K562 (cell line): ENCODE measurements around the gene SLC38A2. TPM values are rescaled to one million over a fixed set of nuclear protein-coding genes. Genes with fewer than 3 reads are reported as not detected.

Experiments
- ATAC-seq: fragments of 200-7000 bp; cut with Tn5 transposase; 3 replicates; pipeline ENCODE4 v1.9.1; 2020; ENCODE audit warnings: moderate library complexity
- BruUV-seq: library from RNA; stranded (reverse); fragments of 400-500 nt; replicated peaks from 2 replicates; lab custom pipeline; 2021; lab: Mats Ljungman, UMichigan
- CTCF ChIA-PET: fragments of 300-600 bp; formaldehyde crosslinking; extraction: SDS; loops from one replicate; lab custom pipeline; 2021; ENCODE audit warnings: low intra/inter-chr PET ratio; lab: Yijun Ruan, JAX
- POLR2A ChIA-PET: fragments of 300-600, 350-650 bp; sonication (Branson Sonifier 250); formaldehyde crosslinking; extraction: SDS; loops from one replicate; lab custom pipeline; 2021; ENCODE audit warnings: antibody characterized with exemption, inconsistent platforms; lab: Yijun Ruan, JAX
- DNase-seq, 4 experiments: peaks; one replicate each; pipeline versions ENCODE4 v3.0.0 to v3.0.0-alpha.2; 2011 to 2018; ENCODE audit warnings: low spot score in 3 of 4, mixed read lengths in 3 of 4; ENCODE audit errors: extremely low read depth in 1 of 4
- FAIRE-seq: peaks from 2 replicates; lab custom pipeline; 2011; peaks lifted over from hg19 to GRCh38; lab: Jason Lieb, UNC
- H2AFZ ChIP-seq: 2 replicates; pipeline ENCODE4 v1.6.0; 2011; ENCODE audit warnings: low read depth, low read length, control low read depth, inconsistent platforms
- H3K27ac ChIP-seq: fragments of 200-600 bp; 3 replicates; pipeline ENCODE4 v1.8.0; 2011; ENCODE audit warnings: low read depth, mild to moderate bottlenecking, control low read depth, inconsistent platforms, low read length, moderate library complexity, mixed read lengths; ENCODE audit errors: extremely low read depth
- H3K27me3 ChIP-seq, 2 experiments: fragments of 300-600 bp in 1 of 2; 2 replicates in 1 of 2; 3 replicates in 1 of 2; pipeline versions ENCODE4 v1.6.0 to v1.8.0; 2011; ENCODE audit warnings: inconsistent platforms in 2 of 2, low read length in 2 of 2, mild to moderate bottlenecking in 1 of 2, mixed read lengths in 1 of 2, moderate library complexity in 1 of 2; ENCODE audit not compliant: control insufficient read depth in 2 of 2, insufficient read depth in 2 of 2
- H3K36me3 ChIP-seq: fragments of 300-600 bp; 3 replicates; pipeline ENCODE4 v1.8.0; 2011; ENCODE audit warnings: mild to moderate bottlenecking, low read length, inconsistent platforms; ENCODE audit not compliant: control insufficient read depth, insufficient read depth
- H3K4me1 ChIP-seq, 2 experiments: fragments of 200-600 bp in 1 of 2; replicated peaks in 1 of 2; 2 replicates in 1 of 2; 3 replicates in 1 of 2; pipeline versions ENCODE4 v1.5.1 to v1.8.0; 2011; ENCODE audit warnings: inconsistent platforms in 2 of 2, low read length in 2 of 2, mild to moderate bottlenecking in 1 of 2, mixed read lengths in 1 of 2, moderate library complexity in 1 of 2; ENCODE audit not compliant: control insufficient read depth in 2 of 2, insufficient read depth in 2 of 2
- H3K4me2 ChIP-seq: 2 replicates; pipeline ENCODE4 v1.6.1; 2011; ENCODE audit warnings: low read length, control low read depth, inconsistent platforms, mixed read lengths; ENCODE audit not compliant: insufficient read depth
- H3K4me3 ChIP-seq: fragments of 200-600 bp; sonication (generic), shearing (Covaris generic); 2 replicates; pipeline ENCODE4 v1.5.1; 2016; ENCODE audit warnings: control low read depth, inconsistent platforms
- H3K79me2 ChIP-seq: fragments of 200-600 bp; 3 replicates; pipeline ENCODE4 v1.8.0; 2011; ENCODE audit warnings: low read length, inconsistent platforms; ENCODE audit not compliant: control insufficient read depth, insufficient read depth
- H3K9ac ChIP-seq, 2 experiments: 2 replicates each; pipeline versions ENCODE4 v1.6.0 to v1.6.1; 2011; ENCODE audit warnings: low read depth in 2 of 2, low read length in 2 of 2, control low read depth in 1 of 2, inconsistent platforms in 1 of 2, mild to moderate bottlenecking in 1 of 2, mixed read lengths in 1 of 2; ENCODE audit not compliant: insufficient read depth in 1 of 2
- H3K9me1 ChIP-seq: one replicate; pipeline ENCODE4 v1.6.0; 2011; ENCODE audit warnings: inconsistent platforms, mild to moderate bottlenecking, low read length, moderate library complexity; ENCODE audit not compliant: control insufficient read depth, insufficient read depth
- H3K9me3 ChIP-seq: replicated peaks from 2 replicates; pipeline ENCODE4 v1.5.1; 2011; ENCODE audit warnings: low read depth, low read length, inconsistent platforms; ENCODE audit not compliant: control insufficient read depth, insufficient read depth
- H4K20me1 ChIP-seq: replicated peaks from 2 replicates; pipeline ENCODE4 v1.6.1; 2011; ENCODE audit warnings: low read length, inconsistent platforms, mixed read lengths; ENCODE audit not compliant: control insufficient read depth, insufficient read depth
- CTCF ChIP-seq, 3 experiments: IDR thresholded peaks in 2 of 3; conservative IDR thresholded peaks in 1 of 3; 2 replicates each; pipeline ENCODE4 v1.5.1; 2011 to 2012; ENCODE audit warnings: low read length in 3 of 3, mild to moderate bottlenecking in 3 of 3, control low read depth in 2 of 3, improper control_type of control experiment in 1 of 3, inconsistent platforms in 1 of 3, low read depth in 1 of 3, mixed read lengths in 1 of 3, moderate library complexity in 1 of 3; ENCODE audit not compliant: insufficient read depth in 2 of 3
- GTF2B ChIP-seq: IDR thresholded peaks from 2 replicates; pipeline ENCODE4 v1.6.1; 2011; ENCODE audit not compliant: insufficient read length; ENCODE audit errors: extremely low read depth
- HMG20B ChIP-seq: fragments of 250-450 bp; sonication (Bioruptor Pico); IDR thresholded peaks from 2 replicates; pipeline ENCODE4 v1.5.0; 2021; ENCODE audit warnings: mild to moderate bottlenecking
- IRF9 ChIP-seq: fragments of 450-650 bp; IDR thresholded peaks from 2 replicates; pipeline ENCODE4 v1.6.1; 2016; ENCODE audit warnings: missing biosample characterization, missing genetic modification characterization
- JUN ChIP-seq, 2 experiments: sonication (generic) in 1 of 2; formaldehyde crosslinking in 1 of 2; IDR thresholded peaks; 2 replicates each; pipeline versions ENCODE4 v1.6.1 to v1.8.0; 2012 to 2022; ENCODE audit warnings: borderline replicate concordance in 2 of 2, mild to moderate bottlenecking in 2 of 2, improper control_type of control experiment in 1 of 2, low read depth in 1 of 2, low read length in 1 of 2, missing genetic modification reagents in 1 of 2
- KLF13 ChIP-seq: fragments of 450-650 bp; IDR thresholded peaks from 2 replicates; pipeline ENCODE4 v1.6.1; 2016; ENCODE audit warnings: missing genetic modification characterization, low read depth, mild to moderate bottlenecking, missing compliant biosample characterization, moderate library complexity, borderline replicate concordance
- MBD1 ChIP-seq: fragments of 250-450 bp; sonication (Bioruptor Pico); IDR thresholded peaks from 2 replicates; pipeline ENCODE4 v1.8.0; 2022; ENCODE audit warnings: inconsistent platforms
- MYNN ChIP-seq, 2 experiments: sonication (generic); formaldehyde crosslinking in 1 of 2; IDR thresholded peaks; 2 replicates each; pipeline versions ENCODE4 v1.5.0 to v1.6.1; 2016 to 2020; ENCODE audit warnings: antibody characterized with exemption in 1 of 2, missing genetic modification reagents in 1 of 2
- NBN ChIP-seq: fragments of 450-650 bp; IDR thresholded peaks from 2 replicates; pipeline ENCODE4 v1.6.1; 2016; ENCODE audit warnings: low read depth, mild to moderate bottlenecking
- POLR3G ChIP-seq: IDR thresholded peaks from 2 replicates; pipeline ENCODE4 v1.6.1; 2011; ENCODE audit not compliant: insufficient read length, insufficient replicate concordance; ENCODE audit errors: extremely low read depth
- PRMT5 ChIP-seq: sonication (generic); formaldehyde crosslinking; IDR thresholded peaks from 2 replicates; pipeline ENCODE4 v1.5.0; 2020; ENCODE audit warnings: missing genetic modification reagents
- RBBP5 ChIP-seq: fragments of 200-600 bp; sonication (generic); IDR thresholded peaks from 2 replicates; pipeline ENCODE4 v1.6.1; 2012; ENCODE audit warnings: borderline replicate concordance, mild to moderate bottlenecking, low read length, control low read depth, inconsistent platforms; ENCODE audit not compliant: insufficient read depth, poor library complexity, severe bottlenecking
- SRF ChIP-seq, 2 experiments: fragments of 250-450, 450-650 bp in 1 of 2; sonication (Bioruptor Pico) in 1 of 2; sonication (generic) in 1 of 2; formaldehyde crosslinking; IDR thresholded peaks; 2 replicates each; pipeline versions ENCODE4 v1.5.0 to v1.5.1; 2020 to 2022; ENCODE audit warnings: mild to moderate bottlenecking in 1 of 2, missing genetic modification reagents in 1 of 2
- ZBTB7A ChIP-seq: IDR thresholded peaks from 2 replicates; pipeline ENCODE4 v1.6.1; 2011; ENCODE audit warnings: low read depth, mild to moderate bottlenecking, low read length, moderate library complexity, borderline replicate concordance; ENCODE audit not compliant: control insufficient read depth
- ZNF316 ChIP-seq: fragments of 450-650 bp; IDR thresholded peaks from 2 replicates; pipeline ENCODE4 v1.6.1; 2016
- ZNF586 ChIP-seq: fragments of 450-650 bp; formaldehyde crosslinking; conservative IDR thresholded peaks from 2 replicates; pipeline ENCODE4 v1.4.0; 2020; ENCODE audit warnings: mild to moderate bottlenecking, moderate library complexity
- WGBS: fragments of 100-300 bp; shearing (Covaris generic); methylation state at CpG from one replicate; pipeline ENCODE4 v1.1.6; 2016; ENCODE audit warnings: low coverage, mixed read lengths; ENCODE audit not compliant: insufficient coverage; ENCODE audit errors: missing lambda C conversion rate; 5-methylcytosine and 5-hydroxymethylcytosine counted together
- in situ Hi-C: fragments of 300-500 bp; cut with MboI; formaldehyde crosslinking; loops from 4 replicates; pipeline ENCODE4 v1.15.0; 2018; ENCODE audit warnings: inconsistent platforms, mixed read lengths
- intact Hi-C: fragments of 100-400 bp; cut with micrococcal nuclease; formaldehyde crosslinking; loops from 2 replicates; pipeline ENCODE4 v1.14.2; 2022
- polyA plus RNA-seq, 8 experiments: library from polyadenylated mRNA; depleted of rRNA in 4 of 8; stranded (reverse) in 5 of 8; unstranded in 3 of 8; fragments of >200 nt; fragmentation: Nextera tagmentation in 2 of 8; fragmentation: Illumina TruSeq in 1 of 8; extraction: Ambion mirVana in 2 of 8; extraction: Trizol in 1 of 8; gene quantifications; 2 replicates each; pipeline versions ENCODE4 v1.2.1 to v1.2.3, GENCODE V29; 2011 to 2014; ENCODE audit warnings: inconsistent platforms in 1 of 8, missing spikeins in 1 of 8
- total RNA-seq, 7 experiments: library from RNA; depleted of rRNA in 6 of 7; stranded (reverse); fragments of >200 nt in 6 of 7; fragmentation: Illumina TruSeq in 2 of 7; extraction: Trizol in 2 of 7; gene quantifications; 2 replicates each; pipeline versions ENCODE4 v1.2.1 to v1.2.3, GENCODE V29; 2011 to 2021; ENCODE audit warnings: low replicate concordance in 1 of 7

SLC38A2 gene
- total and polyA plus RNA-seq, 9 of the 15 experiments (the other 6 are each of a cell fraction or from before 2014, with no cell fraction given) = 98.7 to 292 (median 143) TPM

- Histone ChIP-seq H3K9ac (no peak overlapping the region), H2AFZ (peak overlapping the region; percentile 73; the same call in 1 of the 2 replicates), H4K20me1 (no peaks in the 10 kb centered on the region), H3K4me1 (peaks cover 16 to 39% of the 10 kb centered on the region in 2 experiments), H3K4me2 (no peak overlapping the region), H3K27me3 (no peaks in the 10 kb centered on the region), H3K9me1 (peaks cover 2% of the 10 kb centered on the region), H3K4me3 (no peak overlapping the region), H3K27ac (no peak overlapping the region), H3K9me3 (no peaks in the 10 kb centered on the region), H3K79me2 (peaks cover 31% of the 10 kb centered on the region), H3K36me3 (no peaks in the 10 kb centered on the region)
- TF ChIP-seq MBD1 (CRISPR knock-in tag) (no peak), NBN (no peak), SRF (CRISPR knock-in tag; IDR thresholded peaks at IDR 0.05) (no peak), CTCF (IDR thresholded peaks at IDR 0.05 in 2 of 3, conservative IDR thresholded peaks at IDR 0.05 in 1 of 3; ENCODE audit: insufficient read depth in 2 of 3, low read depth in 1 of 3, low read length in 3 of 3) (no peak), HMG20B (CRISPR knock-in tag) (no peak), ZNF586 (no peak), ZBTB7A (no peak), GTF2B (no peak), RBBP5 (no peak), IRF9 (tag) (no peak), ZNF316 (no peak), MYNN (IDR thresholded peaks at IDR 0.05) (no peak), MYNN (CRISPR knock-in tag; IDR thresholded peaks at IDR 0.05) (no peak), PRMT5 (CRISPR knock-in tag) (no peak), JUN (IDR thresholded peaks at IDR 0.05; ENCODE audit: borderline replicate concordance, low read depth, low read length) (no peak), JUN (CRISPR knock-in tag; IDR thresholded peaks at IDR 0.05; ENCODE audit: borderline replicate concordance) (no peak), POLR3G (no peak), KLF13 (no peak)
- CTCF ChIA-PET = no interaction called here
- BruUV-seq = no TSS peak
- in situ Hi-C loops (no loop called here), intact Hi-C loops (loop anchor here (10.0 kb wide), 1 partner anchor 137 kb away; no protein-coding TSS in a partner anchor)
- POLR2A ChIA-PET = interaction anchor here (1.0 kb wide), 1 partner anchor 96 kb away, joined by 3 read pairs; no protein-coding TSS in a partner anchor
- ATAC-seq = no peak
- DNase-seq = no peak
- no peak for FAIRE-seq
- 84% methylated on average over 6 of the region's 6 CpGs for WGBS
Observed at GRCh38 chr12:46387670-46388069, 15.1 kb upstream of the SLC38A2 start.
